ENCODE data around the gene DGKZ.

DGKZ gene

GRCh38 chr11:46404476-46405017 is 57.3 kb downstream of the DGKZ start:
- DNase-seq = no peak

GRCh38 chr11:46407635-46408034 is 60.4 kb downstream of the DGKZ start:
- DNase-seq = no peak

- DNase-seq = no peak
Observed at GRCh38 chr11:46408407-46408986, 61.2 kb downstream of the DGKZ start.

- DNase-seq = no peak
Observed at GRCh38 chr11:46410021-46410420, 62.8 kb downstream of the DGKZ start.

GRCh38 chr11:46413760-46414465 is 66.7 kb downstream of the DGKZ start:
- no peak for DNase-seq

- DNase-seq = no peak
Observed at GRCh38 chr11:46414466-46414796, 67.2 kb downstream of the DGKZ start.

- DNase-seq = no peak
Observed at GRCh38 chr11:46414879-46415278, 67.6 kb downstream of the DGKZ start.

GRCh38 chr11:46417711-46418110 is 70.4 kb downstream of the DGKZ start:
- DNase-seq = no peak

GRCh38 chr11:46418751-46419150 is 71.5 kb downstream of the DGKZ start:
- no peak for DNase-seq

GRCh38 chr11:46420513-46420912 is 73.2 kb downstream of the DGKZ start:
- DNase-seq = no peak

GRCh38 chr11:46421257-46421880 is 74.1 kb downstream of the DGKZ start:
- no peak for DNase-seq

- DNase-seq = no peak
Observed at GRCh38 chr11:46422588-46422987, 75.3 kb downstream of the DGKZ start.

GRCh38 chr11:46426233-46426991 is 79.1 kb downstream of the DGKZ start:
- no peak for DNase-seq

GRCh38 chr11:46427364-46427763 is 80.1 kb downstream of the DGKZ start:
- DNase-seq = no peak

- DNase-seq = no peak
Observed at GRCh38 chr11:46429717-46430116, 82.5 kb downstream of the DGKZ start.
